Stimulated activated CD4-positive, alpha-beta T cell treated with anti-CD3 and anti-CD28 coated beads, TNF-alpha, amount 100 ng/mL, for 24 hours (primary cell): Measurements from ENCODE around the gene FARP2.

Experiments
- DNase-seq, 3 experiments: peaks; one replicate each; pipeline ENCODE4 v3.0.0-alpha.2; 2020; ENCODE audit warnings: low read depth in 3 of 3

Gene FARP2

GRCh38 chr2:241459520-241459919 is 103.4 kb downstream of the FARP2 start:
- DNase-seq = no peak

- DNase-seq = no peak
Observed at GRCh38 chr2:241460631-241461030, 104.5 kb downstream of the FARP2 start.

- no peak for DNase-seq
Observed at GRCh38 chr2:241461693-241462677, 105.9 kb downstream of the FARP2 start.

- DNase-seq = no peak
Observed at GRCh38 chr2:241463276-241464135, 107.4 kb downstream of the FARP2 start.

GRCh38 chr2:241465543-241465942 is 109.5 kb downstream of the FARP2 start:
- DNase-seq = no peak

- no peak for DNase-seq
Observed at GRCh38 chr2:241466230-241466629, 110.1 kb downstream of the FARP2 start.

- DNase-seq = no peak
Observed at GRCh38 chr2:241467777-241468475, 111.8 kb downstream of the FARP2 start.

GRCh38 chr2:241468476-241468781 is 112.3 kb downstream of the FARP2 start:
- no peak for DNase-seq

GRCh38 chr2:241469746-241470145 is 113.7 kb downstream of the FARP2 start:
- DNase-seq = no peak

GRCh38 chr2:241473399-241473798 is 117.3 kb downstream of the FARP2 start:
- DNase-seq = no peak

- DNase-seq = no peak
Observed at GRCh38 chr2:241475267-241475666, 119.2 kb downstream of the FARP2 start.

- DNase-seq = no peak
Observed at GRCh38 chr2:241478166-241478565, 122.1 kb downstream of the FARP2 start.

- no peak for DNase-seq
Observed at GRCh38 chr2:241479026-241479898, 123.2 kb downstream of the FARP2 start.

- DNase-seq = no peak
Observed at GRCh38 chr2:241481687-241482086, 125.6 kb downstream of the FARP2 start.

GRCh38 chr2:241482126-241482955 is 126.3 kb downstream of the FARP2 start:
- DNase-seq = no peak

- no peak for DNase-seq
Observed at GRCh38 chr2:241483305-241483704, 127.2 kb downstream of the FARP2 start.

GRCh38 chr2:241485172-241485911 is 129.3 kb downstream of the FARP2 start:
- no peak for DNase-seq

GRCh38 chr2:241489088-241489487 is 133.0 kb downstream of the FARP2 start:
- no peak for DNase-seq
